Measurements from ENCODE around the gene KYNU.
"Not testable (repeated sequence)": the region's sequence is repeated elsewhere in the genome, so short reads cannot be mapped to it uniquely, and the experiment has no call there.

KYNU gene

DNA sequence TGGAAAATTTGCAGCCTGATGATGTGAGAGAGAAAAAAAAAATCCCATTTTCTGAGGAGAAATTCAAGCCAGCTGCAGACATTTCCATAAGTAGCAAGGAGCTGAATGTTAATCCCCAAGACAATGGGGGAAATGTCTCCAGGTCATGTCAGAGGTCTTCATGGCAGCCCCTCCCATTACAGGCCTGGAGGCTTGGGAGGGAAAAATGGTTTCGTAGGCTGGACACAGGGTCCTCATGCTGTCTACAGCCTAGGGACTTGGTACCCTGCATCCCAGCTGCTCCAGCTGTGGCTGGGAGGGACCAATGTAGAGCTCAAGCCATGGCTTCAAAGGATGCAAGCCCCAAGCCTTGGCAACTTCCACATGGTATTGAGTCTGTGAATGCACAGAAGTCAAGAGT lies 198.2 kb downstream of the KYNU start:
- TF ChIP-seq Cebpa-rat (IDR thresholded peaks at IDR 0.05) = no peak

DNA sequence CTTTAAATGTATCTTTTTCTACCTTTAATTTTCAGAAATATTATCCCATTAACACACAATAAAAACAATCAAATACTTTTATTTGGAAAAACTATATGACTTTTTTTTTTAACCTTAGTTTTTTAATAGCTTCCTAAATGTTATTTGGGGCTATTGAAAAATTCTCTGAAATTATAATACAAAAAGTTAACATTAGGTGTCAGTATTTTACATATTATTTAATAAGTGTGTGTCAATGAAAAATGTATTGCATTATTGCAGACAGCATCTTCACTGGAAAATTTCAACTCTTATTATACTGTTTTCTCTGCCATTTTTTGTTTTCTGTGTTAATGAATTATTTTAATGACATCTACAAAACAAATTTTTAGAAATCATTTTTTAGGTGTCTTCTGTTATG lies 200.6 kb downstream of the KYNU start:
- Histone ChIP-seq H4K20me1 (no peaks in the 10 kb centered on the region), H3K9ac (no peak overlapping the region), H3K9me3 (replicated peaks in 1 of 11) (peaks cover 14 to 49% (median 28%) of the 10 kb centered on the region in 11 experiments), H3K4me3 (no peak overlapping the region), H3K36me3 (0 out of 22 replicates have a peak, but pooled peaks cover 0 to 5% (median 0%) of the 10 kb centered on the region in 11 experiments), H3K4me2 (no peak overlapping the region), H3K27ac (no peak overlapping the region), H3K27me3 (no peaks in the 10 kb centered on the region), H3K4me1 (peaks cover 0 to 11% (median 2%) of the 10 kb centered on the region in 10 experiments; a peak in 12 of 20 replicates)
- no peak for TF ChIP-seq Cebpa-rat (IDR thresholded peaks at IDR 0.05)

More for the DNA sequence above, 198.2 kb downstream of the KYNU start:
- H3K4me3 ChIP-seq = no peak overlapping the region
- peaks cover 14 to 38% (median 28%) of the 10 kb centered on the region in 11 experiments for H3K9me3 ChIP-seq (replicated peaks in 1 of 11)
- no peak overlapping the region for H3K27ac ChIP-seq
- H3K4me1 ChIP-seq = peaks cover 0 to 21% (median 0%) of the 10 kb centered on the region in 10 experiments; a peak in 6 of 20 replicates
- H3K4me2 ChIP-seq = no peak overlapping the region
- H3K9ac ChIP-seq = no peak overlapping the region
- 0 out of 22 replicates have a peak, but pooled peaks cover 0 to 5% (median 0%) of the 10 kb centered on the region in 11 experiments for H3K36me3 ChIP-seq
- H4K20me1 ChIP-seq = no peaks in the 10 kb centered on the region
- H3K27me3 ChIP-seq = no peaks in the 10 kb centered on the region

DNA sequence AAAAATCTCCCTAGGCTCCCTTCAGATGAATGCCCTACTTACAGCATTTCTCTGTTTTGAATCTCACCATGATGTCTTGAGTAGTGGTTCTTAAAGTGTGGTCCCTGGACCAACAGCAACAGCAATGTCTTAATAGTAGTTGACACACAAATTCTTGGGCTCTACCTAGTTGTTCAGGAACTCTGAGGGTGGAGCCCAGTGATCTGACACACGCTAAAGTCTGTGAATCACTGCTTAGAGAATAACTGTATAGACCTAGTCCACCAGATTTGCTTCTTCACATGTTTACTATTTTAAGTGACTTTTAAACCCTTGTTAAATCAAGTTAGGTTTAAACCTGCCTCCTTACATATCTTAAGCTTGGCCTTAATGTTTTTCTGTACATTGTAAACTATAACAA lies 204.2 kb downstream of the KYNU start:
- no peak for TF ChIP-seq Cebpa-rat (IDR thresholded peaks at IDR 0.05)
- H3K4me2 ChIP-seq = no peak overlapping the region

DNA sequence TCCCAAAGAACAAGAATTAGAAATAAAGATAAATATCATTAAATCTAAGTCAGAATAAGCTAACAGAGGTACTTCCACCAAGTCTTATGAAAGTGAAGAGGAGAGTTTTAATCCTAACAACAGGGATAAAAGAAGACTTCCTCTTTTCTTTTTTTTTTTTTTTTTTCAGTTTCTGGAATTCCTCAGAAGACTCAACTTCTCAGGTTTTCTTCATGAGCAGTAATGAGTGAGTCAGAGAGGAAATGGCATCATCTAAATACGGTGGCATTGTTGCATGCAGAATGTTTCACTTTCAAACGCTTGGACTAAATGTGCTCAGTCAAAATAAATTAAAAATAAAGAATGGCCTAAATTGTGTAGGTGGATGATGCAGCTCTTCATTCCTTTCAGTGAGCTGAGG lies 206.2 kb downstream of the KYNU start:
- H3K36me3 ChIP-seq = no peaks in the 10 kb centered on the region
- no peaks in the 10 kb centered on the region for H4K20me1 ChIP-seq
- peaks cover 0 to 13% (median 0%) of the 10 kb centered on the region in 11 experiments; a peak in 3 of 22 replicates for H3K9me3 ChIP-seq (replicated peaks in 1 of 11)
- H3K4me2 ChIP-seq = peak overlapping the region; percentile 5 to 80 (median 64); a peak in 19 of 22 replicates
- no peaks in the 10 kb centered on the region for H3K27me3 ChIP-seq
- H3K4me1 ChIP-seq = peaks cover 9 to 32% (median 24%) of the 10 kb centered on the region in 10 experiments; a peak in 18 of 20 replicates
- no peak for TF ChIP-seq Cebpa-rat (IDR thresholded peaks at IDR 0.05)
- H3K4me3 ChIP-seq = peak overlapping the region in 2 of 10 experiments; percentile 4 to 33; a peak in 1 of 20 replicates
- peak overlapping the region in 9 of 11 experiments; percentile 23 to 79 (median 51); a peak in 13 of 22 replicates for H3K27ac ChIP-seq
- peak overlapping the region in 4 of 11 experiments; percentile 24 to 55 (median 40); a peak in 5 of 22 replicates for H3K9ac ChIP-seq

More for the DNA sequence above, 204.2 kb downstream of the KYNU start:
- Histone ChIP-seq H3K9me3 (replicated peaks in 1 of 11) (peaks cover 0 to 14% (median 0%) of the 10 kb centered on the region in 11 experiments; a peak in 5 of 22 replicates), H3K36me3 (no peaks in the 10 kb centered on the region), H3K27ac (no peak overlapping the region), H4K20me1 (no peaks in the 10 kb centered on the region), H3K4me1 (peaks cover under 1 to 32% (median 16%) of the 10 kb centered on the region in 10 experiments; a peak in 16 of 20 replicates), H3K4me3 (no peak overlapping the region), H3K27me3 (no peaks in the 10 kb centered on the region), H3K9ac (no peak overlapping the region)

GRCh38 chr2:143084462-143084861 lies 207.0 kb downstream of the KYNU start:
- H3K4me2 ChIP-seq = peak overlapping the region in 8 of 11 experiments; percentile 38 to 80 (median 74); a peak in 15 of 22 replicates
- H3K9me3 ChIP-seq (replicated peaks in 1 of 11) = peaks cover 0 to 13% (median 0%) of the 10 kb centered on the region in 11 experiments; a peak in 5 of 22 replicates
- H3K9ac ChIP-seq = peak overlapping the region in 2 of 11 experiments; percentile 40; a peak in 2 of 22 replicates
- H3K4me1 ChIP-seq = peaks cover 9 to 32% (median 24%) of the 10 kb centered on the region in 10 experiments; a peak in 18 of 20 replicates
- H3K27ac ChIP-seq = peak overlapping the region in 8 of 11 experiments; percentile 21 to 79 (median 50); a peak in 11 of 22 replicates
- no peaks in the 10 kb centered on the region for H3K36me3 ChIP-seq
- no peak overlapping the region for H3K4me3 ChIP-seq
- no peaks in the 10 kb centered on the region for H3K27me3 ChIP-seq
- no peak for TF ChIP-seq Cebpa-rat (IDR thresholded peaks at IDR 0.05)
- H4K20me1 ChIP-seq = no peaks in the 10 kb centered on the region

DNA sequence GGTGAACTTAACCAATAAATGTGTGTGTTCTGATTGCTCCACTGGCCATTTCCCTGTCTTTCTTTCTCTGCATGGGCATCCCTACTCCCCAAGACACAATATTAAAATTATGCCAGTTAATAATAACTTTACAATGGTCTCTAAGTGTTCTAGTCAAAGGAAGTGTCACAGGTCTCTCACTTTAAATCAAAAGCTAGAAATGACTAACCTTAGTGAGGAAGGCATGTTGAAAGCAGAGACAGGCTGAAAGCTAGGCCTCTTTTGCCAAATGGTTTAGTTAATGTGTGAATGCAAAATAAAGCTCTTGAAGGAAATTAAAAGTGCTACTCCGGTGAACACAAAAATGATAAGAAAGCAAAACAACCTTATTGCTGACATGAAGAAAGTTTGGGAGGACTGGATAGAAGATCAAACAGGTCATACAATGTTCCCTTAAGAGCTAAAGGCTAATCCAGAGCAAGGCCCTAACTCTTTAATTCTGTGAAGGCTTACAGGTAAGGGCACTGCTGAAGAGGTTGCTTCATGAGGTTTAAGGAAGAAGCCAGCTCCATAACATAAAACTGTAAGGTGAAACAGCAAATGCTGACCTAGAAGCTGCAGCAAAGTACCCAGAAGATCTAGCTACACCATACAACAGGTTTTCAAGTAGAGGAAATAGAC lies 207.8 kb downstream of the KYNU start:
- no peak overlapping the region for H3K4me3 ChIP-seq
- H3K27ac ChIP-seq = no peak overlapping the region; a peak in 1 of 22 replicates
- no peak overlapping the region for H3K9ac ChIP-seq
- no peaks in the 10 kb centered on the region for H3K36me3 ChIP-seq
- no peak for TF ChIP-seq Cebpa-rat (IDR thresholded peaks at IDR 0.05)
- peaks cover 9 to 32% (median 24%) of the 10 kb centered on the region in 10 experiments; a peak in 18 of 20 replicates for H3K4me1 ChIP-seq
- no peaks in the 10 kb centered on the region for H4K20me1 ChIP-seq
- no peaks in the 10 kb centered on the region for H3K27me3 ChIP-seq
- H3K4me2 ChIP-seq = peak overlapping the region in 3 of 11 experiments; percentile 75 to 80 (median 77); a peak in 6 of 22 replicates
- H3K9me3 ChIP-seq (replicated peaks in 1 of 11) = peaks cover 0 to 13% (median 0%) of the 10 kb centered on the region in 11 experiments; a peak in 5 of 22 replicates

GRCh38 chr2:143087033-143087432 lies 209.6 kb downstream of the KYNU start:
- no peak for TF ChIP-seq Cebpa-rat (IDR thresholded peaks at IDR 0.05)
- Histone ChIP-seq H3K9ac (no peak overlapping the region), H3K4me1 (peaks cover 9 to 32% (median 24%) of the 10 kb centered on the region in 10 experiments; a peak in 18 of 20 replicates), H3K27me3 (no peaks in the 10 kb centered on the region), H3K4me2 (peak overlapping the region in 6 of 11 experiments; percentile 0 to 34 (median 8); a peak in 4 of 22 replicates), H3K27ac (no peak overlapping the region), H3K36me3 (no peaks in the 10 kb centered on the region), H3K4me3 (no peak overlapping the region), H3K9me3 (replicated peaks in 1 of 11) (peaks cover 0 to 6% (median 0%) of the 10 kb centered on the region in 11 experiments; a peak in 5 of 22 replicates), H4K20me1 (no peaks in the 10 kb centered on the region)

DNA sequence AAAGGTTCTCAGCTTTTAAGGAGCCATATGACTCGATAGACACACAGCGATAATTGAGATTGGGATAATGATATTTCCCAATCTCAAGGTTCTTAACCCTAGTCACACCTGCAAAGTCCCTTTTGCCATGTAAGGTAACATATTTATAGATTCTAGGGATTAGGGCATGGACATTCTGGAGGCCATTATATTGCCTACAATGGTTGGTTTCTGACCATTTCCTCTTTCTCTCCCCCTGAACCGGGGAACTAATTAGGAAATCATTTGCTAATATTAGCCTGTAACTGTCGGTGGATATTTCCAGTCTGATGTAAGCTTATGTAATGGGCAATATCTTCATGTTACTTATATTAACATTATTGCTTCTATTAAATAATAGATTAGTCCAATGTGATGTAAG lies 210.9 kb downstream of the KYNU start:
- H3K4me3 ChIP-seq = no peak overlapping the region
- peaks cover 9 to 23% (median 18%) of the 10 kb centered on the region in 10 experiments; a peak in 18 of 20 replicates for H3K4me1 ChIP-seq
- no peak overlapping the region; a peak in 1 of 22 replicates for H3K27ac ChIP-seq
- H3K27me3 ChIP-seq = no peaks in the 10 kb centered on the region
- no peak overlapping the region for H3K9ac ChIP-seq
- H3K9me3 ChIP-seq (replicated peaks in 1 of 11) = no peaks in the 10 kb centered on the region; a peak in 2 of 22 replicates
- no peak overlapping the region for H3K4me2 ChIP-seq
- TF ChIP-seq Cebpa-rat (IDR thresholded peaks at IDR 0.05) = no peak
- no peaks in the 10 kb centered on the region for H3K36me3 ChIP-seq
- H4K20me1 ChIP-seq = no peaks in the 10 kb centered on the region

GRCh38 chr2:143089520-143089919 lies 212.1 kb downstream of the KYNU start:
- not testable (repeated sequence) for H3K27ac ChIP-seq, H3K4me2 ChIP-seq

More at GRCh38 chr2:143089520-143089919, 212.1 kb downstream of the KYNU start:
- not testable (repeated sequence) for H4K20me1 ChIP-seq; H3K9me3 ChIP-seq (replicated peaks in 1 of 11); H3K4me3 ChIP-seq; H3K27me3 ChIP-seq; H3K9ac ChIP-seq; H3K36me3 ChIP-seq
- H3K4me1 ChIP-seq = peaks cover 2 to 13% (median 10%) of the 10 kb centered on the region in 10 experiments; a peak in 16 of 20 replicates
